Stimulated activated CD4-positive, alpha-beta T cell treated with anti-CD3 and anti-CD28 coated beads, Interleukin-12 subunit alpha, Interleukin-12 subunit beta, amount 100 ng/mL, for 48 hours (primary cell): ENCODE results near the gene GPC6.

Experiments used
- DNase-seq, 3 donors: peaks; one replicate each; pipeline ENCODE4 v3.0.0-alpha.2; 2020; ENCODE audit warnings: low read depth in 2 of 3, low spot score in 1 of 3

Gene GPC6

DNA sequence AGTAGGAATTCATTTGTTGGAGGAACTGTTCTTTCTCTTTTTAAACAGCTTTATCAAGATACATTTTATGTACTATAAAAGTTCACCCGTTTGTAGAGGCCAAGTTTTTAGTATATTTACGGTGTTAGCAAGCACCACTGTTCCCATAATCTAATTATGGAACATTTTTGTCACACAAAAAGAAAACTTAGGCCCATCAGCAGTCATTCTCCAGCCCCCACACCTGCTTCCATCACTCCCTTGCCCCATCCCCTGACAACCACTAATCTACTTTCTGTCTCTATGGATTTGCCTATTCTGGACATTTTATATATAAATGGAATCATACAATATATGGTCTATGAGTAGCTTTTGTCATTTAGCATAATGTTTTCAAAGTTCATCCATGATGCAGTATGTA, 787.9 kb downstream of the GPC6 start:
- DNase-seq: no peak

DNA sequence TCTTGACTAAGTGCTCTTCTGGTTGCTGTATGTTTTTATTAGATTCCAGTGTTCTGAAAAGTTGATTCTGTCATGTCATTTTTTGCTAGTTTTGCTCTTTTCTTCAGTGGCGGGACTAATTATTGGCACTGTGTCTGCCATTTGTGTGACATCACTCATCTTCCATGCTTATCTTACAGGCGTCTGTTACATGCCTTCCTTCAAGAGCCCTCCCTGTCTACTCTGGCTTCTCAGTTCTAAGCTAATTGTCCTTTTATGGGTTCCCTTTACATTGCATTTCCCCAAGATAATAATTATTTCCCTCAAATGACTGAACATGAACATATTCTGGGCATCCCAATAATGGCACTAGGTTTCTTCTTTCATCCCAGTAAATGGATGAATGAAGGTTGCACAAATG, 793.8 kb downstream of the GPC6 start:
- no peak for DNase-seq

DNA sequence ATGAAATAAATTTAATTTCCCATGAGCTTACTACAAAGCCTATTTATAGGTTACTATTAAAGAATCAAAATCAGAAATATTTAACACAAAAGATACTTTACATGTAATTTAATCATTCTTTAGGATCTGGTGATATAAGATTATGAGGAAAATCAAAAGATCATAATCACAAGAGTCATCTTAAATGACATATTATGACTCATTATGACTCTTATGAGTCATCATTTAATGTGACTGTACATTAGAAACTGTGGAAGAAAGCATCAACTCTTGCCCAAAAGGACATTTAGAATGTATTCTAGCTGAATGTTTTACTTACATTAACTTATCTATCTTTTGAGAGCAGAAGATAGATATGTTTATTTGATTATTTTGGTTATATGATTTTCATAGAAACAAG, 794.2 kb downstream of the GPC6 start:
- no peak for DNase-seq

- DNase-seq: no peak
Measured at GRCh38 chr13:94028234-94028633, 801.6 kb downstream of the GPC6 start.

DNA sequence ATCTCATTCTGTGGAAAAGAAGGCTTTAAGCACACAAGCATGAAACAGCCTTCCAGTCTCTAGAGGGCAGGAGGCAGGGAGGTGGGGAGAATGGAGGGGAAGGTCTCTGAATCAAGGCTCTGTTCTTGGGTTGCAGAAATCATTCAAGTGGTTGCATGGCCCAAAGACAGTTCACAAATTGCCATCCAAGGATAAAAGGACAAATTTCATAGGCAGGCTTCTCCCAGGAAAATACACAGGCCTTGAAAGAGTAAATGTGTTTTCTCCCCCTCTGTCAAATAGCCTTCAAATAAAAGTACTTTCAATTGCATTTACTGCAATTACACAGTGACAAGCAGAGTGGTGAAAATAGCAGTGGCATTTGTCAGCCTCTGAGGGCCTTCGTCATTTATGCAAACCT, 802.0 kb downstream of the GPC6 start:
- no peak for DNase-seq

DNA sequence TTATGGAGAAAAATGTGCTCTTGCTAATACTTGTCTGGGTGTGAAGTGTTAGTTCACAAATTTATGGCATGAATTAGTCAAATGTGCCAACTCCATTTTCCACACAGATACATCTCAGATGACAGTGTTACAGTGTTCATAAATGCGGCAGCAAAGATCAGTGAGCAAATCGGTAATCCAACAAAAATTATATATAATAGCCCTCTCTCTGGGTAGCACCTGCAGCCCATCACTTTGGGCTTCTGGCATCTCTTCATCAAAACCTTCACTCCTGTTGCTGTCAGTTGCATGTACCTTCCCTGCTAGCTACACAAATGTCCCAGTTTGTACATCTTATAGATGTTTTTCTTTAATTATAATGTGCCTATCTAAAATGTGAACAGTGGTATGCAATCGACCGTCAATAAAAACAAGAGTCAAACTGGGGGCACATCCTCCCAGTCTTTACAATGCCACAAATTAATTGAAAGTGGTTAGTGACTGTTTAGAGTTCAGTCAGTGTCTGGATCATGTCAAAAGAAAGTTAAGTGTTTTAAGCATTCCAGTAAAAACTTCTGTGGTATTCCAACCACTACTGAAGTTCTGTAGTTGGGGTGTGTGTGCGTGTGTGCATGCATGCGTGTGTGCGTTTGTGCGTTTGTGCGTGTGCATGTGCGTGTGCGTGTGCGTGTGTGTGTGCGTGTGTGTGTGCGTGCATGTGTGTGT, 804.0 kb downstream of the GPC6 start:
- no peak for DNase-seq

GRCh38 chr13:94031609-94032008, 805.0 kb downstream of the GPC6 start:
- no peak for DNase-seq

DNA sequence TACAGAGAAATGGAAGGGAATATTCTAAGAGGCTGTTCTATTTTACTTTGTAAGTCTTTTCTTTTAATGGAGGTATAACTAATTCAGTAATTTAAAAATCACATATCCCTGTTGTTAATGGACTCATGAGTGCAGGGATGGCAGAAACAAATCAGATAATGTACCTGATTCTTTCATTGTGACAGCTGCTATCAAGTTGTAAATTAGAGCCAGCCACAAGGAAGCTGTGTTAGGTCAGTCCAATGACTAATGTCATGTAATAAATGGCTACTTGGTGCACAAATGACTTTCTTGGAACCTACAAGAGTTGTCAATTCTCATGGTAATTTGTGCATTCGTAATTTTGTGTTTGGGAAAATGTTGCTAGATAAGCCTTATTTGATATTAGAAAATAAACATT, 806.5 kb downstream of the GPC6 start:
- no peak for DNase-seq

DNA sequence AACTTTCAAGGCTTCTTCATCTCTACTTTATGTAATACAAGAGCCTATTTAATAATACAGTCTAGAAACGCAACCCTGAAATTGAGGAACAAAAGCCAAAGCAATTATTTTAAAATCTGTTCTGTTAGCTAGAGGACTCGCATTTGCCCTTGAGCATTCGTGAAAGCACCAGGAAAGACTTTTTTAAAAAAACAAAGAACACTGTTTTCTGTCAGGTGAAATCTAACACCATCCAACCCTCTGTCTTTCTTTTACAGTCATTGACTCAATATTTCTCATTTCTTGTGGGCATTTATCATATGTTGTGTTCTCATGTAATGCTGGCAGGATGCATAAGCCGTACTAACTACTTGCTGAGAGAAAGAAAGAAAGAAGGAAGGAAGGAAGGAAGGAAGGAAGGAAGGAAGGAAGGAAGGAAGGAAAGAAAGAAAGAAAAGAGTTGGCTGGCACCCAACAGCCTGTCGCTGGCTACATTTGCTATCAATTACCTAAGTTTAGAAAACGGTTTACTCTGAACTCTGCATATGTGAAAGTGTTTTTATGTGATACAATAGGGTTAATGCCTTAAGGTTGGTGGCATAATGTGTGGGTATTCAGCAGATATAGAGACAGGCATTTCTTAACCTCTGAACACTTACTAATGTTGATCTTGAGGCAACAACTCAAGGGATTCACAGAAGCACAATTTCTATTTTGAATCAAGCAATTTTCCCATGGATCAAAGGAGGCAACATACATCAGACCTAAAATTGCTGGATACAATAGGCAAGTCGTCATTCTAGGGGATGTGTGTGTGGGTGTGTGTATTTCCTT, 807.4 kb downstream of the GPC6 start:
- DNase-seq: no peak

GRCh38 chr13:94050039-94050438, 823.4 kb downstream of the GPC6 start:
- no peak for DNase-seq

GRCh38 chr13:94050686-94051085, 824.1 kb downstream of the GPC6 start:
- DNase-seq: no peak

DNA sequence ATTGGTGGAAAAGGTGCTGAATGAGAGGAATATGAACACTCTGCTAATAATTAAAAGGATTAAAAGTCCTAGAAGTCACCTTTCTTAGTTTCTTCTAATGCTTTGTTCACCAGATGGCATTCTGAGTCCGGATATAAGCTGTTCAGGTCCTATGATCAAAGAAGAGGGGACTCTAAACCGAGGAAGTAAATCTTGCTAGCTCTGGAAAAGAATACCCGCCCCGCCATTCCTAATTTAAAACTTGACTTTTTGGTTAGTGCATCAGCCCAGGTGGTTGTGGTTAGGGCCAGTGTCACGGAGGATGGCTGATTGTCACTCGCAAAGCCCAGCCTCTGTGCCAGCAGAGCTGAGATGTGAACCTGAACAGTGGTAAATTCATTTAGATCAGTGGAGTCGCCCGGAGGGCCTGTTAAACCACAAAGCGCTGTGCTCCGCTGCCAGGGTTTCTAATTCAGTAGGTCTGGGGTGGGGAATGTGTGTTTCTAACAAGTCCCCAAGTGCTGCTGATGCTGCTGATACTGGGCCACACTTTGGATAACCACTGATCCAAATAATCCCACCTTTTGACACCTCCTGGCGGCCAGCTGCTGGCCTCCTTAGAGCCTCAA, 827.5 kb downstream of the GPC6 start:
- no peak for DNase-seq

GRCh38 chr13:94056362-94056990, 829.9 kb downstream of the GPC6 start:
- no peak for DNase-seq

GRCh38 chr13:94057618-94058186, 831.1 kb downstream of the GPC6 start:
- DNase-seq: no peak

DNA sequence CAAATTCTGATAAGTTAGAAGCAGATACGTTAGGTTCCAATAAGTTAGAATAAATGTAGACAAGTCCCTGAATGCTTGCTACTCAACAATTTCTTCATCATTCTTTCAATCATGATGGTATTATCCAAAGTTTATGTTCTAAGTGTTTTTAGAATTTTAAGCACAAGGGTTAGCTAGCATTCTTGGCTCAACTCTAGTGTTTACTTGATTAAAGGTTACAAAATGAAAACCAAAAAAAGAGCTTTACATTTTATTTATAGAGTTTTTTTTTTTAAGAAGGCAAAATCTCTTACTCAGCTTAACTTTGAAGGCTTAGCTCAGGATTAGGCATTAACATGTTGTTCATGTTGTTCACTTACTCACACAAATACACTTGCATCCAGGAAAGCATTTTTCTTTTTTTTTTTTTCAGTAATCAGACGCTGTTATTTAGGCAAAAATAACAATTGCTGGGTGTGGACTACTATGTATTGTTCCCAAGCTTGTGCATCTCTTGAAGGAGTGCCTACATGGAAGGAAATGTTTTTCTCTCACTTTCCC, 832.3 kb downstream of the GPC6 start:
- DNase-seq: no peak

- DNase-seq: no peak
Measured at GRCh38 chr13:94061301-94061700, 834.7 kb downstream of the GPC6 start.

- DNase-seq: no peak
Measured at GRCh38 chr13:94063096-94063495, 836.5 kb downstream of the GPC6 start.

DNA sequence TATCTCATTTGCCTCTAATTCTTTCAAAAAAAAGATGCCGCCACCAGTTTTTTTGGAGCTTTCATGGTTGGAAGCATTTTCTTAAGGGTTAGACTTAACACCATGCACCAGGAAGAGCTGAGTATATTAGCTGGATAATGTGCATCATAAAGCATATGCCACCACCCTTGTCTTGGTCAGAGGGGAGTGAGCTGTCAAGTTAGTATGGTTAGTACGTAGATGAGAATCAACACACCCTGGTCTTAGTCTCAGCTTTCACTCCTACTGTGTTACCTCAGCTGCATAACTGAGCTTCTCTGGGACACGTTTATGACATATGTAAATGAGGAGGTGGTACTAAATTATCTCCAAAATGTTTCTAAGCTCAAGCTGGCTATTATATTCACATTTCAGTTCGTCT, 837.2 kb downstream of the GPC6 start:
- no peak for DNase-seq

DNA sequence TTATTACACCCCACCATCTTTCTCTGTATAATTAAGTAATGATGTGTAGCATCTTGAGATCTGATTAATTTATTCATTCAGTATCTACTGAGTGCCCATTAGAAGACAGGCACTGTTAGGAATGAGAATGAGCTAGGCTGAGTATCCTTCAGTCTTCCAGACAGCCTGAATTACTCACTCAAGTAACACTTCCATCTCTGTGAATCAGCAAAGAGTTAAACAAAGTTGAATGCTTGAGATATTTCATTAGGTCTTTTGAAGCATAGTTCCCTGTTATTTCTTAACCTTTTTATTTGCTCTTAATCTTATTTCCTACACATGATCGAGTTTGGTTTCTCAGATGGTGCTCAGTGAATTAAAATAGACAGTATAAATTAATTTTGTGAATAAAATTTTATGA, 839.1 kb downstream of the GPC6 start:
- no peak for DNase-seq

GRCh38 chr13:94073007-94073744, 846.6 kb downstream of the GPC6 start:
- no peak for DNase-seq

DNA sequence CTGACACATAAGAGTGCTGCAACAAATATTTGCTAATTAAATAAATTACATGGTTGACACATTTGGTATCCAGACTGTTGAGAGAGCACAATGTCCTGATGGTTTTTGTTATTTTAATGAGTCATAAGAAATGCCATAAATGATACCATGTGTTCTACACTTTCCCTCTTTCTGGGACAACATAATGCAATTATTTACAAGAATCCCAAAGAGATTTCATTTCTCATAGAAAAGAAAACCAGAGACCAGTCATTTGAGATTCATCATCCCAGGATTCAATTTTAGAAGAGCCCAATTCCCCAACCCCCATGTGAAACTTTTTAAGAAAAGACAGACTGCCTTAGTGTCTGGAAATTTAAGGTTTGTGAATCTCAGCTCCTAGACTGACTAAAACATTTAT, 853.3 kb downstream of the GPC6 start:
- no peak for DNase-seq
